Neural progenitor cell (in vitro differentiated cells): ENCODE data around the gene C2CD3. TPM values are rescaled to one million over a fixed set of nuclear protein-coding genes. Genes with fewer than 3 reads are reported as not detected.

ENCODE experiments used
- DNase-seq: peaks from one replicate; pipeline ENCODE4 v3.0.0-alpha.2; 2016; ENCODE audit warnings: low spot score
- H2AFZ ChIP-seq: fragments of 200-600 bp; sonication (generic); replicated peaks from 2 replicates; pipeline ENCODE4 v1.6.1; 2016; ENCODE audit warnings: antibody characterized with exemption
- H3F3A ChIP-seq: fragments of 200-600 bp; sonication (generic); 2 replicates; pipeline ENCODE4 v1.6.1; 2016; ENCODE audit warnings: antibody characterized with exemption, low read depth
- H3K27ac ChIP-seq: fragments of 200-600 bp; sonication (generic); 2 replicates; pipeline ENCODE4 v1.5.1; 2016; ENCODE audit warnings: mild to moderate bottlenecking
- H3K27me3 ChIP-seq: fragments of 200-600 bp; sonication (generic); 2 replicates; pipeline ENCODE4 v1.6.1; 2016; ENCODE audit warnings: mild to moderate bottlenecking, moderate library complexity
- H3K36me3 ChIP-seq: fragments of 200-600 bp; sonication (generic); 2 replicates; pipeline ENCODE4 v1.5.1; 2016
- H3K4me1 ChIP-seq: fragments of 200-600 bp; sonication (generic); 2 replicates; pipeline ENCODE4 v1.6.1; 2016; ENCODE audit warnings: mixed run types
- H3K4me2 ChIP-seq: fragments of 200-600 bp; sonication (generic); 2 replicates; pipeline ENCODE4 v1.6.1; 2016
- H3K4me3 ChIP-seq: fragments of 200-600 bp; sonication (generic); 2 replicates; pipeline ENCODE4 v1.5.1; 2016
- H3K79me2 ChIP-seq: fragments of 200-600 bp; sonication (generic); 2 replicates; pipeline ENCODE4 v1.6.1; 2016; ENCODE audit warnings: low read depth
- H3K9ac ChIP-seq: fragments of 200-600 bp; sonication (generic); 2 replicates; pipeline ENCODE4 v1.6.1; 2016
- H3K9me3 ChIP-seq: fragments of 200-600 bp; sonication (generic); 2 replicates; pipeline ENCODE4 v1.5.1; 2016; ENCODE audit warnings: low read depth
- H4K20me1 ChIP-seq: fragments of 200-600 bp; sonication (generic); 2 replicates; pipeline ENCODE4 v1.6.1; 2016; ENCODE audit warnings: low read depth
- H3K27ac Mint-ChIP-seq: 3 replicates; pipeline ENCODE4 v1.8.0; 2021; ENCODE audit warnings: mixed read lengths
- H3K27me3 Mint-ChIP-seq: 2 replicates; pipeline ENCODE4 v1.8.0; 2022; ENCODE audit warnings: low read depth, mild to moderate bottlenecking, inconsistent platforms, moderate library complexity, mixed read lengths; ENCODE audit not compliant: insufficient read depth
- H3K36me3 Mint-ChIP-seq: 3 replicates; pipeline ENCODE4 v1.8.0; 2021; ENCODE audit warnings: mixed read lengths
- H3K4me1 Mint-ChIP-seq: 3 replicates; pipeline ENCODE4 v1.8.0; 2021; ENCODE audit warnings: mixed read lengths
- H3K4me3 Mint-ChIP-seq: 3 replicates; pipeline ENCODE4 v1.8.0; 2021; ENCODE audit warnings: mild to moderate bottlenecking, moderate library complexity, mixed read lengths
- H3K9me3 Mint-ChIP-seq: 3 replicates; pipeline ENCODE4 v1.8.0; 2020; ENCODE audit warnings: mixed read lengths
- CTCF ChIP-seq: fragments of 200-600 bp; sonication (generic); IDR thresholded peaks from 2 replicates; pipeline ENCODE4 v1.5.1; 2017; ENCODE audit warnings: antibody characterized with exemption, mild to moderate bottlenecking
- EZH2 ChIP-seq: fragments of 200-600 bp; sonication (generic); IDR thresholded peaks from 2 replicates; pipeline ENCODE4 v1.6.1; 2017; ENCODE audit warnings: antibody characterized with exemption, mild to moderate bottlenecking, moderate library complexity
- EZH2phosphoT487 ChIP-seq: fragments of 200-600 bp; sonication (generic); IDR thresholded peaks from 2 replicates; pipeline ENCODE4 v1.6.1; 2017; ENCODE audit warnings: antibody characterized with exemption
- total RNA-seq: library from RNA; depleted of rRNA; stranded (reverse); fragments of >200 nt; gene quantifications from 2 replicates; pipeline ENCODE4 v1.2.3, GENCODE V29; 2015; ENCODE audit warnings: low replicate concordance

The C2CD3 gene
- total RNA-seq, 1 donor from 2014 or later: 19.6 TPM

GRCh38 chr11:73969991-73970800 is 200.6 kb downstream of the C2CD3 start:
- peak overlapping the region; percentile 21 for H3K27ac Mint-ChIP-seq
- no peak overlapping the region for H3K9ac ChIP-seq
- H3K79me2 ChIP-seq: no peaks in the 10 kb centered on the region
- no peaks in the 10 kb centered on the region for H3K36me3 ChIP-seq
- no peaks in the 10 kb centered on the region for H3K9me3 ChIP-seq
- H3K4me3 ChIP-seq: no peak overlapping the region
- no peak overlapping the region for H3K27ac ChIP-seq
- H3K4me1 Mint-ChIP-seq: no peaks in the 10 kb centered on the region
- peaks cover 21% of the 10 kb centered on the region for H3F3A ChIP-seq
- peaks cover 2% of the 10 kb centered on the region for H4K20me1 ChIP-seq
- no peaks in the 10 kb centered on the region for H3K36me3 Mint-ChIP-seq
- DNase-seq: no peak
- no peak overlapping the region for H2AFZ ChIP-seq
- H3K9me3 Mint-ChIP-seq: no peaks in the 10 kb centered on the region
- no peaks in the 10 kb centered on the region for H3K27me3 ChIP-seq
- no peaks in the 10 kb centered on the region for H3K4me1 ChIP-seq
- peaks cover 5% of the 10 kb centered on the region for H3K27me3 Mint-ChIP-seq
- H3K4me3 Mint-ChIP-seq: no peak overlapping the region
- no peak for TF ChIP-seq CTCF
- TF ChIP-seq EZH2: no peak
- no peak for TF ChIP-seq EZH2phosphoT487
- H3K4me2 ChIP-seq: no peak overlapping the region

- Histone ChIP-seq H3K36me3 (no peaks in the 10 kb centered on the region), H3K9ac (no peak overlapping the region), H3K27ac (no peak overlapping the region), H2AFZ (no peak overlapping the region), H3K4me1 (no peaks in the 10 kb centered on the region), H3K4me3 (no peak overlapping the region), H3K79me2 (no peaks in the 10 kb centered on the region), H3K27me3 (no peaks in the 10 kb centered on the region), H3K4me2 (no peak overlapping the region), H3K9me3 (no peaks in the 10 kb centered on the region), H3F3A (peaks cover 21% of the 10 kb centered on the region), H4K20me1 (no peaks in the 10 kb centered on the region)
- no peak for DNase-seq
- H3K4me3 Mint-ChIP-seq: no peak overlapping the region
- TF ChIP-seq CTCF: no peak
- no peak for TF ChIP-seq EZH2phosphoT487
- no peak for TF ChIP-seq EZH2
- no peaks in the 10 kb centered on the region for H3K4me1 Mint-ChIP-seq
- H3K9me3 Mint-ChIP-seq: no peaks in the 10 kb centered on the region
- peaks cover 9% of the 10 kb centered on the region for H3K27me3 Mint-ChIP-seq
- H3K36me3 Mint-ChIP-seq: no peaks in the 10 kb centered on the region
- H3K27ac Mint-ChIP-seq: no peak overlapping the region
These were observed 201.7 kb downstream of the C2CD3 start for GRCh38 chr11:73969091-73969490.

GRCh38 chr11:73968356-73968966 is 202.3 kb downstream of the C2CD3 start:
- H3K9me3 ChIP-seq: no peaks in the 10 kb centered on the region
- no peak overlapping the region for H3K27ac ChIP-seq
- no peak overlapping the region for H3K4me3 Mint-ChIP-seq
- H3K4me1 ChIP-seq: no peaks in the 10 kb centered on the region
- TF ChIP-seq EZH2 (no peak), CTCF (no peak), EZH2phosphoT487 (no peak)
- H2AFZ ChIP-seq: no peak overlapping the region
- no peaks in the 10 kb centered on the region for H3K27me3 ChIP-seq
- H3F3A ChIP-seq: peaks cover 21% of the 10 kb centered on the region
- no peaks in the 10 kb centered on the region for H3K9me3 Mint-ChIP-seq
- H3K9ac ChIP-seq: no peak overlapping the region
- no peak for DNase-seq
- no peak overlapping the region for H3K27ac Mint-ChIP-seq
- H3K36me3 Mint-ChIP-seq: no peaks in the 10 kb centered on the region
- H3K36me3 ChIP-seq: no peaks in the 10 kb centered on the region
- no peaks in the 10 kb centered on the region for H3K79me2 ChIP-seq
- peaks cover 9% of the 10 kb centered on the region for H3K27me3 Mint-ChIP-seq
- H3K4me3 ChIP-seq: no peak overlapping the region
- H4K20me1 ChIP-seq: no peaks in the 10 kb centered on the region
- H3K4me2 ChIP-seq: no peak overlapping the region
- no peaks in the 10 kb centered on the region for H3K4me1 Mint-ChIP-seq
